Vagina (tissue), 2 donors: ENCODE results near the gene KMT5C.

Experiments used
- CTCF ChIP-seq, 3 experiments: fragments of 450-650 bp in 2 of 3; fragments of 200-600 bp in 1 of 3; sonication (generic) in 1 of 3; IDR thresholded peaks; one replicate each; pipeline ENCODE4 v1.5.1; 2017 to 2019; ENCODE audit warnings: antibody characterized with exemption in 3 of 3, mild to moderate bottlenecking in 2 of 3, moderate library complexity in 2 of 3
- POLR2A ChIP-seq, 2 donors: fragments of 450-650 bp; IDR thresholded peaks; one replicate each; pipeline ENCODE4 v1.6.1; 2017; ENCODE audit warnings: antibody characterized with exemption in 2 of 2, mild to moderate bottlenecking in 2 of 2, moderate library complexity in 2 of 2
- POLR2AphosphoS5 ChIP-seq, 2 donors: sonication (generic); formaldehyde crosslinking; IDR thresholded peaks; one replicate each; pipeline ENCODE4 v1.9.0; 2017; ENCODE audit warnings: antibody characterized with exemption in 2 of 2, mild to moderate bottlenecking in 2 of 2, low read depth in 1 of 2; ENCODE audit not compliant: insufficient read depth in 1 of 2

GRCh38 chr19:55352040-55352439 lies 12.4 kb downstream of the KMT5C start:
- TF ChIP-seq POLR2A (IDR thresholded peaks at IDR 0.05) (no peak), CTCF (IDR thresholded peaks at IDR 0.05) (no peak), POLR2AphosphoS5 (IDR thresholded peaks at IDR 0.05; ENCODE audit: insufficient read depth in 1 of 2, low read depth in 1 of 2) (no peak)
